OCI-LY3 (cell line): ENCODE measurements around the gene IRAK4.
A peak's percentile ranks its signal among the peaks of the same experiment; 100 is the strongest.

Source experiments
- H2AFZ ChIP-seq: fragments of 200-600, 300-600 bp; shearing (Covaris generic); 2 replicates; pipeline ENCODE4 v1.6.0; 2014; ENCODE audit warnings: antibody characterized with exemption, low read depth, low read length
- H3K27ac ChIP-seq: fragments of 200-600, 300-600 bp; sonication (generic); 2 replicates; pipeline ENCODE4 v1.5.1; 2014; ENCODE audit warnings: mild to moderate bottlenecking, low read length, moderate library complexity, mixed read lengths
- H3K27me3 ChIP-seq: fragments of 200-600, 300-600 bp; sonication (generic); 2 replicates; pipeline ENCODE4 v1.6.1; 2014; ENCODE audit warnings: low read depth, low read length, mixed read lengths
- H3K36me3 ChIP-seq: fragments of 200-600, 300-600 bp; sonication (generic); replicated peaks from 2 replicates; pipeline ENCODE3; 2014; ENCODE audit warnings: low read depth, low read length, mixed read lengths
- H3K4me1 ChIP-seq: fragments of 300-600, 200-600 bp; sonication (generic); 2 replicates; pipeline ENCODE4 v1.6.1; 2014; ENCODE audit warnings: low read length, mixed read lengths
- H3K4me2 ChIP-seq: fragments of 200-600, 300-600 bp; sonication (generic); 2 replicates; pipeline ENCODE4 v1.6.1; 2014; ENCODE audit warnings: low read length, mixed read lengths
- H3K4me3 ChIP-seq: fragments of 300-600, 200-600 bp; sonication (generic); 2 replicates; pipeline ENCODE4 v1.5.1; 2014; ENCODE audit warnings: antibody characterized with exemption, mild to moderate bottlenecking, low read length, moderate library complexity
- H3K79me2 ChIP-seq: fragments of 300-600, 200-600 bp; shearing (Covaris generic); 2 replicates; pipeline ENCODE4 v1.6.1; 2014; ENCODE audit warnings: mild to moderate bottlenecking, low read length, mixed read lengths
- H3K9ac ChIP-seq: fragments of 300-600, 200-600 bp; shearing (Covaris generic); 2 replicates; pipeline ENCODE4 v1.6.0; 2014; ENCODE audit warnings: mild to moderate bottlenecking, low read length, moderate library complexity
- H3K9me3 ChIP-seq: fragments of 200-600, 300-600 bp; shearing (Covaris generic); 2 replicates; pipeline ENCODE4 v1.6.1; 2014; ENCODE audit warnings: low read length, mixed read lengths; ENCODE audit not compliant: insufficient read depth
- H4K20me1 ChIP-seq: fragments of 200-600, 300-600 bp; sonication (generic); 2 replicates; pipeline ENCODE4 v1.6.1; 2016; ENCODE audit warnings: low read length, mixed read lengths; ENCODE audit not compliant: insufficient read depth
- CTCF ChIP-seq: fragments of 200-600, 300-600 bp; sonication (generic); IDR thresholded peaks from 2 replicates; pipeline ENCODE4 v1.5.1; 2014; ENCODE audit warnings: antibody characterized with exemption, low read length, low read depth
- EZH2phosphoT487 ChIP-seq: fragments of 200-600 bp; shearing (Covaris generic); IDR thresholded peaks from 2 replicates; pipeline ENCODE4 v1.6.1; 2018; ENCODE audit warnings: antibody characterized with exemption, mixed run types, low read depth

Gene IRAK4

GRCh38 chr12:43758247-43758727 is 464 bp upstream of the IRAK4 start:
- Histone ChIP-seq H3K79me2 (peaks cover 40% of the 10 kb centered on the region), H3K27me3 (no peaks in the 10 kb centered on the region), H2AFZ (peak overlapping the region; percentile 86), H4K20me1 (no peaks in the 10 kb centered on the region), H3K4me3 (peak overlapping the region; percentile 94), H3K36me3 (peaks cover 26% of the 10 kb centered on the region), H3K9me3 (no peaks in the 10 kb centered on the region), H3K9ac (peak overlapping the region; percentile 85), H3K4me2 (peak overlapping the region; percentile 97), H3K27ac (no peak overlapping the region), H3K4me1 (peaks cover 17% of the 10 kb centered on the region)
- TF ChIP-seq EZH2phosphoT487 (no peak), CTCF (no peak)

DNA sequence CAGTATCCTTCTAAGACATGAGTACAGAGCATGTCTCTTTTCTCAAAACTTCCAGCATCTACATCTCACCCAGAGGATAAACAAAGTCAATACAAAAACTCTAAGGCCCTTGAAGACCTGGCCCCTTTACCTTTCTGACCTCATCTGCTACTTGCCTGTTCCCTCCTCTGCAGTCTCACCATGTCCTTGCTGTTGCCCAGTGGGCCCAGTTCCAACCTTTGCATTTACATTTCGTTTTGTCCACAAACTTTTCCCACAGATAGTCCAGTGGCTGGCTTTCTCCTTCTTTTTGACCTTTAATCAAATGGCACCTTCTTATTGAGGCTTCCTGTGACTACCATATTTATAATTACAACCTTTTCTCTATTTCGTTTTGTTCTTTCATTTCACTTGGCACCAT is 1.6 kb downstream of the IRAK4 start:
- Histone ChIP-seq H3K36me3 (peaks cover 9% of the 10 kb centered on the region), H3K4me1 (peaks cover 17% of the 10 kb centered on the region), H3K4me3 (peak overlapping the region; percentile 94), H3K27me3 (no peaks in the 10 kb centered on the region), H3K9me3 (no peaks in the 10 kb centered on the region), H4K20me1 (no peaks in the 10 kb centered on the region), H3K4me2 (peak overlapping the region; percentile 95), H3K79me2 (peaks cover 40% of the 10 kb centered on the region), H3K27ac (no peak overlapping the region), H2AFZ (no peak overlapping the region), H3K9ac (peak overlapping the region; percentile 93)
- TF ChIP-seq EZH2phosphoT487 (no peak), CTCF (no peak)

GRCh38 chr12:43761500-43761899 is 2.7 kb downstream of the IRAK4 start:
- Histone ChIP-seq H3K27me3 (no peaks in the 10 kb centered on the region), H3K4me2 (no peak overlapping the region), H3K27ac (no peak overlapping the region), H3K4me1 (peaks cover 17% of the 10 kb centered on the region), H3K4me3 (no peak overlapping the region), H3K79me2 (peaks cover 36% of the 10 kb centered on the region), H3K9me3 (no peaks in the 10 kb centered on the region), H3K36me3 (peaks cover 4% of the 10 kb centered on the region), H3K9ac (no peak overlapping the region), H4K20me1 (no peaks in the 10 kb centered on the region), H2AFZ (no peak overlapping the region)
- TF ChIP-seq CTCF (no peak), EZH2phosphoT487 (no peak)

- H3K9me3 ChIP-seq, result no peaks in the 10 kb centered on the region
- no peak overlapping the region for H3K4me3 ChIP-seq
- TF ChIP-seq CTCF (no peak), EZH2phosphoT487 (no peak)
- no peaks in the 10 kb centered on the region for H4K20me1 ChIP-seq
- peaks cover 4% of the 10 kb centered on the region for H3K36me3 ChIP-seq
- H3K4me1 ChIP-seq, result peaks cover 14% of the 10 kb centered on the region
- H3K79me2 ChIP-seq, result peaks cover 29% of the 10 kb centered on the region
- H3K27me3 ChIP-seq, result no peaks in the 10 kb centered on the region
- no peak overlapping the region for H3K27ac ChIP-seq
- no peak overlapping the region for H2AFZ ChIP-seq
- H3K9ac ChIP-seq, result no peak overlapping the region
- no peak overlapping the region for H3K4me2 ChIP-seq
These were observed 3.8 kb downstream of the IRAK4 start for GRCh38 chr12:43762596-43762995.
